HTR-8/SVneo (cell line): ENCODE results near the gene CMBL.
"Not testable (repeated sequence)": the region's sequence is repeated elsewhere in the genome, so short reads cannot be mapped to it uniquely, and the experiment has no call there.

Experiments
- DNase-seq: peaks from one replicate; pipeline ENCODE4 v3.0.0; 2011; ENCODE audit warnings: low spot score, mixed read lengths; ENCODE audit not compliant: insufficient read length
- FAIRE-seq: peaks from 2 replicates; lab custom pipeline; 2011; peaks lifted over from hg19 to GRCh38; lab: Jason Lieb, UNC

Gene CMBL

GRCh38 chr5:10265245-10266109 is 42.2 kb downstream of the CMBL start:
- DNase-seq, result no peak

GRCh38 chr5:10264604-10265003 is 43.1 kb downstream of the CMBL start:
- DNase-seq (no peak), FAIRE-seq (no peak)

More at GRCh38 chr5:10265245-10266109, 42.2 kb downstream of the CMBL start:
- no peak for FAIRE-seq

- DNase-seq (no peak), FAIRE-seq (no peak)
Measured at GRCh38 chr5:10262995-10263394, 44.7 kb downstream of the CMBL start.

- FAIRE-seq, result no peak
- DNase-seq, result no peak
Measured at GRCh38 chr5:10262121-10262774, 45.5 kb downstream of the CMBL start.

GRCh38 chr5:10261065-10261464 is 46.6 kb downstream of the CMBL start:
- FAIRE-seq, result no peak
- no peak for DNase-seq

- no peak for DNase-seq
- no peak for FAIRE-seq
Measured at GRCh38 chr5:10259899-10260298, 47.8 kb downstream of the CMBL start.

- FAIRE-seq (no peak), DNase-seq (no peak)
Measured at GRCh38 chr5:10257870-10258269, 49.8 kb downstream of the CMBL start.

GRCh38 chr5:10254686-10255085 is 53.0 kb downstream of the CMBL start:
- no peak for FAIRE-seq

GRCh38 chr5:10253390-10253789 is 54.3 kb downstream of the CMBL start:
- DNase-seq (no peak), FAIRE-seq (no peak)

More at GRCh38 chr5:10254686-10255085, 53.0 kb downstream of the CMBL start:
- DNase-seq, result no peak

- FAIRE-seq (no peak), DNase-seq (no peak)
Measured at GRCh38 chr5:10251405-10251804, 56.3 kb downstream of the CMBL start.

- DNase-seq, result no peak
- peak; percentile 62 for FAIRE-seq
Measured at GRCh38 chr5:10250806-10251276, 56.9 kb downstream of the CMBL start.

GRCh38 chr5:10249948-10250805 is 57.5 kb downstream of the CMBL start, which contains the start of gene CCT5:
TSS of gene CCT5 (plus strand) at chr5:10250280. CDS start at chr5:10250341, 61 bp downstream.
- FAIRE-seq, result peak; percentile 85
- peak; percentile 99 for DNase-seq

- no peak for DNase-seq
- no peak for FAIRE-seq
Measured at GRCh38 chr5:10248378-10249260, 59.1 kb downstream of the CMBL start.

- DNase-seq, FAIRE-seq: not testable (repeated sequence)
Measured at GRCh38 chr5:10247217-10247616, 60.5 kb downstream of the CMBL start.

GRCh38 chr5:10246761-10247160 is 60.9 kb downstream of the CMBL start:
- no peak for FAIRE-seq
- DNase-seq, result no peak

GRCh38 chr5:10244342-10244944 is 63.3 kb downstream of the CMBL start:
- DNase-seq (no peak), FAIRE-seq (no peak)

GRCh38 chr5:10243660-10244240 is 64.0 kb downstream of the CMBL start:
- DNase-seq (no peak), FAIRE-seq (no peak)

- no peak for DNase-seq
- no peak for FAIRE-seq
Measured at GRCh38 chr5:10235350-10235749, 72.4 kb downstream of the CMBL start.

GRCh38 chr5:10233505-10233904 is 74.2 kb downstream of the CMBL start:
- DNase-seq (peak; percentile 82), FAIRE-seq (no peak)
